ENCODE results near the gene ZNF432. TPM values are rescaled to one million over a fixed set of nuclear protein-coding genes. Genes with fewer than 3 reads are reported as not detected.

ZNF432 gene
- total and polyA plus RNA-seq, 10 of the 15 experiments (the other 5 are each of a cell fraction or from before 2014, with no cell fraction given) = 1.7 to 7.2 (median 4.3) TPM

DNA sequence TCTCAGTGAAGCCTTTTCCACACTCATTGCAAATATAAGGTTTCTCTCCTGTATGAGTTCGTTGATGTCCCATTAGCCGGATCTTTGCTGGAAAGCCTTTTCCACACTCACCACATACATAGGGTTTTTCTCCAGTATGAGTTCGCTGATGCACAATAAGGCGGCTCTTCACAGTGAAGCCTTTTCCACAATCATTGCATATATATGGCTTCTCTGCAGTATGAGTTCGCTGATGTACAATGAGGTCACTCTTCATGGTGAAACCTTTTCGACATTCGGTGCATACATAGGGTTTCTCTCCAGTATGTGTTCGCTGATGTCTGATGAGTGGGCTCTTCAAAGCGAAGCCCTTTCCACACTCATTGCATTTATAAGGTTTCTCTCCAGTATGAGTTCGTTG is 55.2 kb downstream of the ZNF432 start (continued):
- TF ChIP-seq CBFB (IDR thresholded peaks at IDR 0.05; ENCODE audit: low read depth) (no peak), ZSCAN29 (IDR thresholded peaks at IDR 0.05) (no peak), KAT2A (conservative IDR thresholded peaks at IDR 0.05; ENCODE audit: control insufficient read depth, low read depth, low read length) (no peak), BHLHE40 (IDR thresholded peaks at IDR 0.05; ENCODE audit: borderline replicate concordance in 1 of 2, low read depth in 2 of 2, low read length in 1 of 2) (no peak), ZNF384 (IDR thresholded peaks at IDR 0.05; ENCODE audit: borderline replicate concordance, low read depth, low read length) (no peak), SIX5 (IDR thresholded peaks at IDR 0.05; ENCODE audit: low read depth, low read length, severe bottlenecking) (no peak)

DNA sequence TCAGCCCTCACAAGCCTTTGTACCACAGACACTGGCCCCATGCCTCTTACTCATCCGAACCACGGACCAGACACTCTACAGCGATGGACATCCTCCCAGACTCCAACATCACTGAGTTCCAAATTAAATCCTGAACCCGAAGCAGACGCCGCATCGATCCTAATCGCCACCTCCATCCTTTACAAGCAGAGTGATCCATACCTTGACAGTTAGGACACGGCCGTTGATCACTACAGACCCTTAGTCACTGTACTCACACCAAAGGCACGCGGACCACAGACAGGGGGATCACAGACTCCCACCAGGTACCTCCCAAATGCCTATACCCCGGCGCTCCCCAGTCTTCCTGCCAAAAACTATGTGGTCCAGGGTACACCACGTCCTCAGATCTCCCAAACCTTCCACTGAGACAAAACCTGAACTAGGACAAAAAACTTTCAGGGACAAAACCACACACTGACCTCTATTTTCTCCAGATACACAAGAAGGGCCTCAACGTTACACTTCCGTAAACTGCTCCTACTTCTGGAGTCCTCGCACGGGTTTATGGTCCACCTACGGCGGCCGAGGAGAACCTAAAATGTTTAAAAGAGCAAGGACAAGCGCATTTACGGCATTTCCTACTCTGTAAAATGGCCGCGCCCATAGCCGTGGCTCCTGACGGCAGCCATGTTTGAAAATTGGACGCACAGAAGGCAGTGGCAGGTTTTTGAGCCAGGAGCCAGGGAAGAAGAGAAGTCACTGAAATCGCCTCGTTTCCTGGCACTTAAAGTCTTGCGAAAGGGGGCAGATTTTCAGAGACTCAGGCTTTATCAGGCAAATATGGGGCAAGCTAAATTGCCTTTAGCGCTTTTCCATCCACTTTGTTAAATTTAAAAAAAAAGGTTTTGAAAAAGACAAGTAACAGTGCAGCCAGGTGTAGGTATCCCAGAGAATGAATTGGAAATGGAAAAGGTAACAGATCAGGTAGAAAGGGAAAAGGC is 62.0 kb downstream of the ZNF432 start, which contains the start of gene ZNF350:
ZNF350 (minus strand) TSS at position 532 of the 983 bp plus-strand sequence. CDS start 12,480 bp downstream, outside the sequence.
- in situ Hi-C loops (cut with MboI) (no loop called here), intact Hi-C loops (cut with micrococcal nuclease; ENCODE audit: unreplicated experiment) (loop anchor here (1.0 to 2.0 kb wide), 2 partner anchors 22 to 60 kb away; partner anchors contain the start of genes ZNF613 and ZNF615)
- peaks cover 13% of the 10 kb centered on the region; the same call in 2 of the 3 replicates for H3K9me3 ChIP-seq (replicated peaks; ENCODE audit: control insufficient read depth, insufficient read depth, low read length)
- H3K79me2 ChIP-seq (ENCODE audit: control insufficient read depth, insufficient read depth, low read length) = peaks cover 16% of the 10 kb centered on the region
- H3K9ac ChIP-seq (ENCODE audit: control insufficient read depth, insufficient read depth, low read length) = peak within 1 kb of the TSS; percentile 97
- DNase-seq (ENCODE audit: low read depth, low spot score) (peak; percentile 84), FAIRE-seq (peak; percentile 99), ATAC-seq (peak; percentile 98)
- BruUV-seq (replicated peaks) = TSS peak; percentile 77
- H4K20me1 ChIP-seq (ENCODE audit: control insufficient read depth, insufficient read depth) = no peaks in the 10 kb centered on the region
- ChIA-PET CTCF (interaction anchor here (0.6 kb wide), 1 partner anchor 20 kb away, joined by 3 read pairs; no protein-coding TSS in a partner anchor), POLR2A (no interaction called here), RAD21 (ENCODE audit: unreplicated experiment) (no interaction called here), SMC1A (ENCODE audit: uncharacterized antibody, unreplicated experiment) (no interaction called here)
- peak within 1 kb of the TSS; percentile 74 for H3K4me2 ChIP-seq (ENCODE audit: control insufficient read depth, insufficient read depth)
- H3K4me3 ChIP-seq = peak within 1 kb of the TSS; percentile 94
- H3K4me1 ChIP-seq (ENCODE audit: control insufficient read depth, insufficient read depth, low read length) = no peaks in the 10 kb centered on the region
- 11% methylated on average over 33 of the region's 33 CpGs for WGBS (ENCODE audit: insufficient coverage, insufficient replicate concordance, low lambda C conversion rate, missing lambda C conversion rate)
- no peaks in the 10 kb centered on the region for H3K27me3 ChIP-seq (replicated peaks in 1 of 2; ENCODE audit: control insufficient read depth in 2 of 2, insufficient read depth in 2 of 2, low read length in 1 of 2)
- no peaks in the 10 kb centered on the region; a peak in 1 of 4 replicates for H3K36me3 ChIP-seq (ENCODE audit: control insufficient read depth in 2 of 2, insufficient read depth in 2 of 2, low read length in 1 of 2)
- H3K27ac ChIP-seq (ENCODE audit: control insufficient read depth, insufficient read depth) = peak within 1 kb of the TSS; percentile 85
- peak within 1 kb of the TSS; percentile 98 for H2AFZ ChIP-seq (ENCODE audit: control insufficient read depth, low read depth, low read length)
- TF ChIP-seq ZNF207 (IDR thresholded peaks at IDR 0.05; ENCODE audit: borderline replicate concordance) (peak; percentile 38; the same call in 1 of the 2 replicates), SMAD5 (IDR thresholded peaks at IDR 0.05; ENCODE audit: low read depth) (no peak), POLR2A (IDR thresholded peaks at IDR 0.05; ENCODE audit: low read depth, low read length) (peak; percentile 67), POLR2AphosphoS5 (IDR thresholded peaks at IDR 0.05; ENCODE audit: low read length) (peak; percentile 83), ZNF384 (IDR thresholded peaks at IDR 0.05; ENCODE audit: borderline replicate concordance, low read depth, low read length) (no peak), MEF2A (IDR thresholded peaks at IDR 0.05; ENCODE audit: insufficient read depth, low read depth, low read length) (0 out of 2 replicates have a peak, but pooled peaks have one; percentile 36), NBN (IDR thresholded peaks at IDR 0.05) (peak; percentile 48; the same call in 1 of the 2 replicates)
- TF ChIP-seq, protein P1, sequence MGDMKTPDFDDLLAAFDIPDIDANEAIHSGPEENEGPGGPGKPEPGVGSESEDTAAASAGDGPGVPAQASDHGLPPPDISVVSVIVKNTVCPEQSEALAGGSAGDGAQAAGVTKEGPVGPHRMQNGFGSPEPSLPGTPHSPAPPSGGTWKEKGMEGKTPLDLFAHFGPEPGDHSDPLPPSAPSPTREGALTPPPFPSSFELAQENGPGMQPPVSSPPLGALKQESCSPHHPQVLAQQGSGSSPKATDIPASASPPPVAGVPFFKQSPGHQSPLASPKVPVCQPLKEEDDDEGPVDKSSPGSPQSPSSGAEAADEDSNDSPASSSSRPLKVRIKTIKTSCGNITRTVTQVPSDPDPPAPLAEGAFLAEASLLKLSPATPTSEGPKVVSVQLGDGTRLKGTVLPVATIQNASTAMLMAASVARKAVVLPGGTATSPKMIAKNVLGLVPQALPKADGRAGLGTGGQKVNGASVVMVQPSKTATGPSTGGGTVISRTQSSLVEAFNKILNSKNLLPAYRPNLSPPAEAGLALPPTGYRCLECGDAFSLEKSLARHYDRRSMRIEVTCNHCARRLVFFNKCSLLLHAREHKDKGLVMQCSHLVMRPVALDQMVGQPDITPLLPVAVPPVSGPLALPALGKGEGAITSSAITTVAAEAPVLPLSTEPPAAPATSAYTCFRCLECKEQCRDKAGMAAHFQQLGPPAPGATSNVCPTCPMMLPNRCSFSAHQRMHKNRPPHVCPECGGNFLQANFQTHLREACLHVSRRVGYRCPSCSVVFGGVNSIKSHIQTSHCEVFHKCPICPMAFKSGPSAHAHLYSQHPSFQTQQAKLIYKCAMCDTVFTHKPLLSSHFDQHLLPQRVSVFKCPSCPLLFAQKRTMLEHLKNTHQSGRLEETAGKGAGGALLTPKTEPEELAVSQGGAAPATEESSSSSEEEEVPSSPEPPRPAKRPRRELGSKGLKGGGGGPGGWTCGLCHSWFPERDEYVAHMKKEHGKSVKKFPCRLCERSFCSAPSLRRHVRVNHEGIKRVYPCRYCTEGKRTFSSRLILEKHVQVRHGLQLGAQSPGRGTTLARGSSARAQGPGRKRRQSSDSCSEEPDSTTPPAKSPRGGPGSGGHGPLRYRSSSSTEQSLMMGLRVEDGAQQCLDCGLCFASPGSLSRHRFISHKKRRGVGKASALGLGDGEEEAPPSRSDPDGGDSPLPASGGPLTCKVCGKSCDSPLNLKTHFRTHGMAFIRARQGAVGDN (IDR thresholded peaks at IDR 0.05) = no peak
- TF ChIP-seq, protein P2, sequence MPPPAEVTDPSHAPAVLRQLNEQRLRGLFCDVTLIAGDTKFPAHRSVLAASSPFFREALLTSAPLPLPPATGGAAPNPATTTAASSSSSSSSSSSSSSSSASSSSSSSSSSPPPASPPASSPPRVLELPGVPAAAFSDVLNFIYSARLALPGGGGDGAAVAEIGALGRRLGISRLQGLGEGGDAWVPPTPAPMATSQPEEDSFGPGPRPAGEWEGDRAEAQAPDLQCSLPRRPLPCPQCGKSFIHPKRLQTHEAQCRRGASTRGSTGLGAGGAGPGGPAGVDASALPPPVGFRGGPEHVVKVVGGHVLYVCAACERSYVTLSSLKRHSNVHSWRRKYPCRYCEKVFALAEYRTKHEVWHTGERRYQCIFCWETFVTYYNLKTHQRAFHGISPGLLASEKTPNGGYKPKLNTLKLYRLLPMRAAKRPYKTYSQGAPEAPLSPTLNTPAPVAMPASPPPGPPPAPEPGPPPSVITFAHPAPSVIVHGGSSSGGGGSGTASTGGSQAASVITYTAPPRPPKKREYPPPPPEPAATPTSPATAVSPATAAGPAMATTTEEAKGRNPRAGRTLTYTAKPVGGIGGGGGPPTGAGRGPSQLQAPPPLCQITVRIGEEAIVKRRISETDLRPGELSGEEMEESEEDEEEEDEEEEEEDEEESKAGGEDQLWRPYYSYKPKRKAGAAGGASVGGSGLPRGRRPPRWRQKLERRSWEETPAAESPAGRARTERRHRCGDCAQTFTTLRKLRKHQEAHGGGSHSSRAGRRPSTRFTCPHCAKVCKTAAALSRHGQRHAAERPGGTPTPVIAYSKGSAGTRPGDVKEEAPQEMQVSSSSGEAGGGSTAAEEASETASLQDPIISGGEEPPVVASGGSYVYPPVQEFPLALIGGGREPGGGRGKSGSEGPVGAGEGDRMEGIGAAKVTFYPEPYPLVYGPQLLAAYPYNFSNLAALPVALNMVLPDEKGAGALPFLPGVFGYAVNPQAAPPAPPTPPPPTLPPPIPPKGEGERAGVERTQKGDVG (CRISPR knock-in tag; IDR thresholded peaks at IDR 0.05) = no peak
